ENCODE measurements around the gene CMIP. TPM values are rescaled to one million over a fixed set of nuclear protein-coding genes. Genes with fewer than 3 reads are reported as not detected.

CMIP gene
- polyA plus RNA-seq, 1 experiment = 2.7 TPM

DNA sequence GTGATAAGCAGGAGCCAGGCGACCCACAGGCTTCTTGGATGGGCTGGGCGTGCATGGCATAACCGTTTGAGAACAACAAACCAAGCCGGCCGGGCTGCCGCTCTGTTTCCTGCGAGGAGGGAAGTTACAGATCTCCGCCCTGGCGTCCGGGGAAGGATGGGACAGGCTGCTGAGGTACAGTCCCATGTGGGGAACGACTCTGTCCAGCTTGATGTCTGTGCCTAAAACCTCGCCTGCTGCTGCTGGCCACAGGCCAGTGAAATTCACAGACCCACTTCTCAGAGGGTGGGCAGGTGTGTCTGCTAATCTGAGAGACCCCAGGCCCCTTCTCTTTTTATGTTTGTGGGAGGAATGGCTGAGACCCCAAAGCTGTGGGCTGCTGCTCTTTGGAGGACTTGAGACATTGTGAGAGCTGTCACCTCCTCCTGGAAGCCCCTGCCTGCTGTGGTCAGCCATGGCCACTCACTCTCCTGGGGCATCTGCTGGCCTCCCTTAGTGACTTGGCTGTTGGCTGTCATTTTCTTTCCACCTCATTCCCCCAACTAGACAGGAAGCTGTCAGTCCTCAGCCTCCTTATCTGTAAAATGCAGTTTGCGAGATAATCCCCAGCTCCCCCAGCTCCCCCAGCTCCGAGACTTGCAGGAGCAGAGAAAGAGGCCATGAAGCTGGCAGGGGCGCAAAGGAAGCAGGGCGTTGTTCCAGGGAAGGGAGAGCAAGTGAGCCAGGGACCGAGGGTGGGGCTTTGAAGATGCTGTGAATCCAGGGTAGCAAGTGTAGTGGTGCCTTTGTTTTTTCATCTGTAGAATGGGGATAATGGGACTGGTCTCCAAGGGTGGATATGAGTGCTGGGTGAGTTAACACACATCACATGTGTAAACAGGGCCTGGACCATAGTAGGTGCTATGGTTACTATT, 51.0 kb downstream of the CMIP start:
- DNase-seq (ENCODE audit: low read depth, low spot score) = no peak
- Histone ChIP-seq H3K9me3 (ENCODE audit: control insufficient read depth, insufficient read depth, low read length) (no peaks in the 10 kb centered on the region), H3K27me3 (ENCODE audit: control insufficient read depth, insufficient read depth, low read length) (no peaks in the 10 kb centered on the region), H3K27ac (ENCODE audit: low read depth, low read length) (no peak overlapping the region), H3K4me3 (ENCODE audit: low read depth, low read length) (no peak overlapping the region)
- TF ChIP-seq CTCF (IDR thresholded peaks at IDR 0.05; ENCODE audit: low read depth, low read length) = no peak
- ChIA-PET CTCF (no interaction called here), POLR2A (no interaction called here)

GRCh38 chr16:81496321-81496720, 51.7 kb downstream of the CMIP start:
- Histone ChIP-seq H3K9me3 (ENCODE audit: control insufficient read depth, insufficient read depth, low read length) (no peaks in the 10 kb centered on the region), H3K4me3 (ENCODE audit: low read depth, low read length) (no peak overlapping the region), H3K27me3 (ENCODE audit: control insufficient read depth, insufficient read depth, low read length) (no peaks in the 10 kb centered on the region), H3K27ac (ENCODE audit: low read depth, low read length) (no peak overlapping the region)
- CTCF ChIA-PET = no interaction called here
- POLR2A ChIA-PET = no interaction called here
- no peak for TF ChIP-seq CTCF (IDR thresholded peaks at IDR 0.05; ENCODE audit: low read depth, low read length)
- no peak for DNase-seq (ENCODE audit: low read depth, low spot score)

DNA sequence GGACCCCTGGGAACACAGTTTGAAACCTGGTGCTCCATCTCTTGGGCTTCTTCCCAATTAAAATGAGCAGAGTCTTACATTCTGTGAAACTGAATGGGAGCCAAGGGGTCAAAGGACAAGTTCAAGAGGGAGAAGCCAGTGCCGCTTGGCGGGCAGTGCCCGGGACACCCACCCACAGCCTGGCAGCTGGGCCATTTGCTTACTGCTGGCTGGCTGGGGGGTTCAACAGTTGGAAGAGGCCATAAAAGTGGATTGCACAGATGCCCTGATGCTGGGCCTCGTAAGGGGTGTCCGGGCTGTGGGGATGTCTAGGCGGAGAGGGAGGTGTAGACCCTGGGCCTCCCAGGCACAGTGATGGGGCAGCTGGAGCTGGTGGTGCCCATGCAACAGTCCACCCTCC, 52.1 kb downstream of the CMIP start:
- POLR2A ChIA-PET = no interaction called here
- no peaks in the 10 kb centered on the region for H3K27me3 ChIP-seq (ENCODE audit: control insufficient read depth, insufficient read depth, low read length)
- CTCF ChIA-PET = no interaction called here
- no peak overlapping the region for H3K27ac ChIP-seq (ENCODE audit: low read depth, low read length)
- DNase-seq (ENCODE audit: low read depth, low spot score) = no peak
- TF ChIP-seq CTCF (IDR thresholded peaks at IDR 0.05; ENCODE audit: low read depth, low read length) = no peak
- H3K4me3 ChIP-seq (ENCODE audit: low read depth, low read length) = no peak overlapping the region
- H3K9me3 ChIP-seq (ENCODE audit: control insufficient read depth, insufficient read depth, low read length) = no peaks in the 10 kb centered on the region

DNA sequence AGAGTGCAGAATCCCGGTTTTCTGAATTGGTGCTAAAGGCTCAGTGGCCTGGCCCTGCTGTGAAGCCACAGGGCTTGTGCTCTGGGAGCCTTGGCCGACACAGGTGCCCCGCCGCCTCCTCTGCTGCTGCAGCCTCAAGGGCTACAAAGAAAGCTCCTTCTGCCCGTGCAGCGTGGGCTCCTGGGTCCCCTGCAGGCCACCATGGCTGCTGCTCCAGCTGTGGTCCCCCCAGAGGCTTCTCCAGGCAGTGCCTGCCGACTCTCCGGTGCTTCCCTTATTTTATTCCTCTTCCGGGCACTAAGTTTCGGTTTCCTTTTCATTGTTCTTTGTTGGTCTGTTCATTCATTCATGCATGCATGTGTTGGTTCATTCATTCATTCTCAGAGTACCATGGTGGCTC, 53.1 kb downstream of the CMIP start:
- TF ChIP-seq CTCF (IDR thresholded peaks at IDR 0.05; ENCODE audit: low read depth, low read length) = no peak
- Histone ChIP-seq H3K27ac (ENCODE audit: low read depth, low read length) (no peak overlapping the region), H3K4me3 (ENCODE audit: low read depth, low read length) (no peak overlapping the region), H3K27me3 (ENCODE audit: control insufficient read depth, insufficient read depth, low read length) (no peaks in the 10 kb centered on the region), H3K9me3 (ENCODE audit: control insufficient read depth, insufficient read depth, low read length) (no peaks in the 10 kb centered on the region)
- no peak for DNase-seq (ENCODE audit: low read depth, low spot score)
- ChIA-PET POLR2A (no interaction called here), CTCF (no interaction called here)

GRCh38 chr16:81498351-81498750, 53.7 kb downstream of the CMIP start:
- Histone ChIP-seq H3K27me3 (ENCODE audit: control insufficient read depth, insufficient read depth, low read length) (no peaks in the 10 kb centered on the region), H3K9me3 (ENCODE audit: control insufficient read depth, insufficient read depth, low read length) (no peaks in the 10 kb centered on the region), H3K4me3 (ENCODE audit: low read depth, low read length) (no peak overlapping the region), H3K27ac (ENCODE audit: low read depth, low read length) (no peak overlapping the region)
- TF ChIP-seq CTCF (IDR thresholded peaks at IDR 0.05; ENCODE audit: low read depth, low read length) = no peak
- POLR2A ChIA-PET = no interaction called here
- no peak for DNase-seq (ENCODE audit: low read depth, low spot score)
- CTCF ChIA-PET = no interaction called here
